KMS-11 (cell line): ENCODE data around the gene DRC3.

Experiments
- H2AFZ ChIP-seq: fragments of 200-600 bp; sonication (generic); 2 replicates; pipeline ENCODE4 v1.6.1; 2016; ENCODE audit warnings: antibody characterized with exemption, mixed run types, low read depth
- H3K27ac ChIP-seq: fragments of 200-600 bp; sonication (generic); 2 replicates; pipeline ENCODE4 v1.6.1; 2016; ENCODE audit warnings: mild to moderate bottlenecking, mixed run types
- H3K27me3 ChIP-seq: fragments of 200-600 bp; sonication (generic); 2 replicates; pipeline ENCODE4 v1.6.1; 2017; ENCODE audit warnings: mild to moderate bottlenecking, low read depth, mixed run types, moderate library complexity; ENCODE audit not compliant: insufficient read depth
- H3K36me3 ChIP-seq: fragments of 200-600 bp; sonication (generic); 2 replicates; pipeline ENCODE4 v1.6.1; 2017; ENCODE audit warnings: mild to moderate bottlenecking, mixed run types; ENCODE audit not compliant: insufficient read depth
- H3K4me1 ChIP-seq: fragments of 200-600 bp; sonication (generic); 2 replicates; pipeline ENCODE4 v1.6.1; 2016; ENCODE audit warnings: mild to moderate bottlenecking, low read depth, mixed run types; ENCODE audit not compliant: poor library complexity, severe bottlenecking
- H3K4me2 ChIP-seq: fragments of 200-600 bp; sonication (generic); 2 replicates; pipeline ENCODE4 v1.7.0; 2016; ENCODE audit warnings: mild to moderate bottlenecking, mixed run types
- H3K4me3 ChIP-seq: fragments of 200-600 bp; sonication (generic); IDR thresholded peaks from 2 replicates; pipeline ENCODE4 v1.6.1; 2017; ENCODE audit warnings: low read depth, low read length, mixed read lengths; ENCODE audit not compliant: insufficient read depth
- H3K79me2 ChIP-seq: fragments of 200-600 bp; sonication (generic); 2 replicates; pipeline ENCODE4 v1.6.1; 2016; ENCODE audit warnings: low read depth, mixed run types; ENCODE audit not compliant: insufficient read depth
- H3K9ac ChIP-seq: fragments of 200-600 bp; sonication (generic); 2 replicates; pipeline ENCODE4 v1.6.1; 2016; ENCODE audit warnings: mild to moderate bottlenecking, mixed run types
- H4K20me1 ChIP-seq: fragments of 200-600 bp; sonication (generic); 2 replicates; pipeline ENCODE4 v1.6.1; 2016; ENCODE audit warnings: mild to moderate bottlenecking, mixed run types; ENCODE audit not compliant: insufficient read depth
- TF ChIP-seq, protein P1 (sequence below): fragments of 200-600 bp; sonication (generic); conservative IDR thresholded peaks from 2 replicates; pipeline ENCODE4 v1.6.1; 2017; ENCODE audit warnings: low read depth, mild to moderate bottlenecking, antibody characterized with exemption, low read length, moderate library complexity, mixed read lengths

DRC3 gene

DNA sequence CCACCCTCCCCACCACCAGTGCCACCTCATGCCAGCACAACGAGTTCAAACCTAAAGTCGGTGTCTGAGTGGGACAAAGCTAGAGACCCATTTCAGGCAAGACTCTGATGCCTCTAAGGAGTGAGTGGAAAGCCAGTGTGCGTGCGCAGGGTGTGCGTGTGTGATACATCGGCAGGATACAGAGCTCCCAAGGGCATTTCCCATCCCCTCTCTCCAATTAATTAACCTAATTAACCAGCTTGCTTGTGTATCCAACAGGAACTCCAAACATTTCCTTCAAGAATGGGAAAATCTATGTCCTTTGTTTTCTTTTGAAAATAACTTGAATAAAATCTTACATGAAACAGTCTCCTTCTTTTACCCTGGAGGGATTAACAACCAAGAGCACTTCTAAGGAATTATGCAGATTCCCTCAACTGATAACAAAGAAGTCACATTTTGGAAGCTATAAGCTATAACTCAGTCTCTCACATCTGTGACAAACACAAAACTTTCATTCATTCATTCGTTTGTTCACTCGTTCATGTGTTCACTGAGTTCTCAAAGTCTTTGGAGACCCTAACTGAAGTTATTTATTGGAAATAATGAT is 56.4 kb downstream of the DRC3 start:
- TF ChIP-seq, protein P1, sequence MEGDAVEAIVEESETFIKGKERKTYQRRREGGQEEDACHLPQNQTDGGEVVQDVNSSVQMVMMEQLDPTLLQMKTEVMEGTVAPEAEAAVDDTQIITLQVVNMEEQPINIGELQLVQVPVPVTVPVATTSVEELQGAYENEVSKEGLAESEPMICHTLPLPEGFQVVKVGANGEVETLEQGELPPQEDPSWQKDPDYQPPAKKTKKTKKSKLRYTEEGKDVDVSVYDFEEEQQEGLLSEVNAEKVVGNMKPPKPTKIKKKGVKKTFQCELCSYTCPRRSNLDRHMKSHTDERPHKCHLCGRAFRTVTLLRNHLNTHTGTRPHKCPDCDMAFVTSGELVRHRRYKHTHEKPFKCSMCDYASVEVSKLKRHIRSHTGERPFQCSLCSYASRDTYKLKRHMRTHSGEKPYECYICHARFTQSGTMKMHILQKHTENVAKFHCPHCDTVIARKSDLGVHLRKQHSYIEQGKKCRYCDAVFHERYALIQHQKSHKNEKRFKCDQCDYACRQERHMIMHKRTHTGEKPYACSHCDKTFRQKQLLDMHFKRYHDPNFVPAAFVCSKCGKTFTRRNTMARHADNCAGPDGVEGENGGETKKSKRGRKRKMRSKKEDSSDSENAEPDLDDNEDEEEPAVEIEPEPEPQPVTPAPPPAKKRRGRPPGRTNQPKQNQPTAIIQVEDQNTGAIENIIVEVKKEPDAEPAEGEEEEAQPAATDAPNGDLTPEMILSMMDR = no peak
- Histone ChIP-seq H3K27me3 (no peaks in the 10 kb centered on the region), H3K4me3 (no peak overlapping the region), H4K20me1 (no peaks in the 10 kb centered on the region), H3K27ac (no peak overlapping the region), H2AFZ (no peak overlapping the region), H3K79me2 (no peaks in the 10 kb centered on the region), H3K4me2 (no peak overlapping the region), H3K9ac (no peak overlapping the region), H3K36me3 (no peaks in the 10 kb centered on the region), H3K4me1 (peaks cover 8% of the 10 kb centered on the region)

DNA sequence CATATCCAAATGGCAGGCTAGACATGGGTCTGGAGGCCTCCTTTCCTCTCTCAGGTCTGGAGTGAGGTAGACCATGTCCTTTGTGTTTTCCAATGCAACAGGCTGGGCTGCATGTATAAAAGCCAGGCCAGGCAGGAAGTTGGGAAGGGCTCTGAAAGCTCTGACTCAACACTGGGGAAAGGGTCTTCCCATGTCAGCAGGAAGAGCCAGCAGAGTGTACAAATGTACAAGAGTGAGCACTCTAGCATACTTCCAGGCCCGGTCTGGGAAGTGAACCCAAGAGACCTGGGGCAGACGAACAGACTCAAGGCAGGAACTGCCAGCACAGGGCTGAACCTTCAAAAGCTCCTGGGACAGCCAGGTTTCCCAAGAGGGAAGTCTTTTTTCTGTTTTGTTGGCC is 59.3 kb downstream of the DRC3 start:
- no peak overlapping the region for H3K4me2 ChIP-seq
- no peaks in the 10 kb centered on the region for H3K27me3 ChIP-seq
- no peak overlapping the region for H3K27ac ChIP-seq
- no peak overlapping the region for H3K9ac ChIP-seq
- H3K36me3 ChIP-seq = no peaks in the 10 kb centered on the region
- TF ChIP-seq, protein P1 = no peak
- no peak overlapping the region for H2AFZ ChIP-seq
- peaks cover 18% of the 10 kb centered on the region for H3K4me1 ChIP-seq
- H4K20me1 ChIP-seq = no peaks in the 10 kb centered on the region
- H3K4me3 ChIP-seq = no peak overlapping the region
- peaks cover under 1% of the 10 kb centered on the region; the same call in 1 of the 2 replicates for H3K79me2 ChIP-seq

GRCh38 chr17:18033442-18034099 is 60.9 kb downstream of the DRC3 start:
- no peak overlapping the region for H3K27ac ChIP-seq
- peaks cover 29% of the 10 kb centered on the region for H3K4me1 ChIP-seq
- H3K36me3 ChIP-seq = no peaks in the 10 kb centered on the region
- no peak overlapping the region for H3K4me2 ChIP-seq
- TF ChIP-seq, protein P1 = peak; percentile 66
- H3K79me2 ChIP-seq = peaks cover 14% of the 10 kb centered on the region; the same call in 1 of the 2 replicates
- no peaks in the 10 kb centered on the region for H3K27me3 ChIP-seq
- H3K4me3 ChIP-seq = no peak overlapping the region
- H2AFZ ChIP-seq = no peak overlapping the region
- no peak overlapping the region for H3K9ac ChIP-seq
- no peaks in the 10 kb centered on the region for H4K20me1 ChIP-seq

GRCh38 chr17:18035704-18036103 is 63.0 kb downstream of the DRC3 start:
- Histone ChIP-seq H4K20me1 (no peaks in the 10 kb centered on the region), H2AFZ (no peak overlapping the region), H3K9ac (no peak overlapping the region), H3K4me2 (no peak overlapping the region), H3K4me3 (no peak overlapping the region), H3K4me1 (peaks cover 34% of the 10 kb centered on the region), H3K27ac (no peak overlapping the region), H3K79me2 (peaks cover 14% of the 10 kb centered on the region; the same call in 1 of the 2 replicates), H3K36me3 (no peaks in the 10 kb centered on the region), H3K27me3 (no peaks in the 10 kb centered on the region)
- TF ChIP-seq, protein P1 = no peak
